HTR-8/SVneo (cell line): Measurements from ENCODE around the gene EGFR.
A peak's percentile ranks its signal among the peaks of the same experiment; 100 is the strongest.

Source experiments
- DNase-seq: peaks from one replicate; pipeline ENCODE4 v3.0.0; 2011; ENCODE audit warnings: low spot score, mixed read lengths; ENCODE audit not compliant: insufficient read length
- FAIRE-seq: peaks from 2 replicates; lab custom pipeline; 2011; peaks lifted over from hg19 to GRCh38; lab: Jason Lieb, UNC

EGFR gene

GRCh38 chr7:55073976-55074528 lies 55.2 kb downstream of the EGFR start:
- FAIRE-seq (no peak), DNase-seq (peak; percentile 68)

GRCh38 chr7:55075464-55076021 lies 56.7 kb downstream of the EGFR start:
- FAIRE-seq (no peak), DNase-seq (no peak)

GRCh38 chr7:55077561-55078410 lies 59.0 kb downstream of the EGFR start:
- FAIRE-seq = no peak
- no peak for DNase-seq

- no peak for FAIRE-seq
- no peak for DNase-seq
These were observed 59.9 kb downstream of the EGFR start for GRCh38 chr7:55078465-55079372.

GRCh38 chr7:55080000-55080623 lies 61.3 kb downstream of the EGFR start:
- FAIRE-seq = no peak
- no peak for DNase-seq

GRCh38 chr7:55081068-55081467 lies 62.3 kb downstream of the EGFR start:
- FAIRE-seq (peak; percentile 23), DNase-seq (no peak)

- peak; percentile 73 for FAIRE-seq
- DNase-seq = no peak
These were observed 62.8 kb downstream of the EGFR start for GRCh38 chr7:55081472-55082227.

GRCh38 chr7:55082228-55082603 lies 63.4 kb downstream of the EGFR start:
- DNase-seq (no peak), FAIRE-seq (no peak)

- FAIRE-seq (no peak), DNase-seq (no peak)
These were observed 64.4 kb downstream of the EGFR start for GRCh38 chr7:55083206-55083605.

- DNase-seq = no peak
- FAIRE-seq = no peak
These were observed 65.5 kb downstream of the EGFR start for GRCh38 chr7:55084307-55084706.

GRCh38 chr7:55085511-55086412 lies 66.9 kb downstream of the EGFR start:
- no peak for FAIRE-seq
- DNase-seq = no peak

- FAIRE-seq (peak; percentile 68), DNase-seq (peak; percentile 49)
These were observed 67.8 kb downstream of the EGFR start for GRCh38 chr7:55086413-55087201.

GRCh38 chr7:55087521-55087961 lies 68.7 kb downstream of the EGFR start:
- FAIRE-seq = no peak
- no peak for DNase-seq

- no peak for FAIRE-seq
- DNase-seq = no peak
These were observed 69.3 kb downstream of the EGFR start for GRCh38 chr7:55088107-55088506.

- FAIRE-seq (no peak), DNase-seq (no peak)
These were observed 69.8 kb downstream of the EGFR start for GRCh38 chr7:55088620-55089019.

GRCh38 chr7:55092186-55092974 lies 73.6 kb downstream of the EGFR start:
- DNase-seq (no peak), FAIRE-seq (no peak)

GRCh38 chr7:55092975-55093373 lies 74.2 kb downstream of the EGFR start:
- FAIRE-seq = no peak

More at GRCh38 chr7:55092975-55093373, 74.2 kb downstream of the EGFR start:
- no peak for DNase-seq
